Peyer's patch (tissue), 4 donors: ENCODE measurements around the gene TEC. TPM values are rescaled to one million over a fixed set of nuclear protein-coding genes. Genes with fewer than 3 reads are reported as not detected.

Experiments
- DNase-seq, 3 donors: peaks; one replicate each; pipeline ENCODE4 v3.0.0-alpha.2; 2017 to 2019
- H3K27ac ChIP-seq, 4 donors: fragments of 200-600 bp; sonication (generic); one replicate each; pipeline ENCODE4 v1.5.1; 2016 to 2019
- H3K27me3 ChIP-seq, 2 donors: fragments of 200-600 bp; sonication (generic); one replicate each; pipeline ENCODE4 v1.5.1; 2019
- H3K36me3 ChIP-seq, 3 donors: fragments of 200-600 bp; sonication (generic); one replicate each; pipeline ENCODE4 v1.5.1; 2016 to 2019
- H3K4me1 ChIP-seq, 4 donors: fragments of 200-600 bp; sonication (generic); one replicate each; pipeline ENCODE4 v1.5.1; 2016 to 2019
- H3K4me3 ChIP-seq, 4 donors: fragments of 200-600 bp; sonication (generic); 1 replicate in 3 of 4; 2 replicates in 1 of 4; pipeline ENCODE4 v1.5.1; 2016 to 2019; ENCODE audit warnings: mild to moderate bottlenecking in 1 of 4
- H3K9me3 ChIP-seq, 4 donors: fragments of 200-600 bp; sonication (generic); one replicate each; pipeline ENCODE4 v1.5.1; 2016 to 2019; ENCODE audit warnings: mild to moderate bottlenecking in 1 of 4
- CTCF ChIP-seq, 6 experiments: fragments of 450-650 bp in 4 of 6; fragments of 200-600 bp in 2 of 6; sonication (generic) in 1 of 6; IDR thresholded peaks; one replicate each; pipeline ENCODE4 v1.5.1; 2017 to 2019; ENCODE audit warnings: antibody characterized with exemption in 6 of 6, mild to moderate bottlenecking in 3 of 6, moderate library complexity in 1 of 6
- POLR2A ChIP-seq, 2 donors: fragments of 450-650 bp; IDR thresholded peaks; one replicate each; pipeline ENCODE4 v1.5.1; 2017; ENCODE audit warnings: antibody characterized with exemption in 2 of 2, mild to moderate bottlenecking in 2 of 2, moderate library complexity in 2 of 2
- total RNA-seq, 4 donors: library from RNA; depleted of rRNA; stranded (reverse); fragments of >200 nt; gene quantifications; one replicate each; pipeline ENCODE4 v1.1.0, GENCODE V29; 2016

TEC gene
- total RNA-seq, 4 donors from 2014 or later: 5.3 to 13.0 (median 10.2) TPM

GRCh38 chr4:48237996-48238645, 31.5 kb downstream of the TEC start:
- TF ChIP-seq POLR2A (IDR thresholded peaks at IDR 0.05) (no peak), CTCF (IDR thresholded peaks at IDR 0.05) (no peak)
- DNase-seq: no peak
- H3K27ac ChIP-seq: no peak overlapping the region
- no peaks in the 10 kb centered on the region for H3K9me3 ChIP-seq
- H3K27me3 ChIP-seq: no peaks in the 10 kb centered on the region
- H3K36me3 ChIP-seq: no peaks in the 10 kb centered on the region
- H3K4me3 ChIP-seq: no peak overlapping the region
- peaks cover 0 to 8% (median 0%) of the 10 kb centered on the region in 4 donors for H3K4me1 ChIP-seq

GRCh38 chr4:48235050-48235449, 34.6 kb downstream of the TEC start:
- no peak overlapping the region for H3K27ac ChIP-seq
- H3K4me3 ChIP-seq: no peak overlapping the region
- no peaks in the 10 kb centered on the region for H3K36me3 ChIP-seq
- no peaks in the 10 kb centered on the region for H3K9me3 ChIP-seq
- H3K27me3 ChIP-seq: no peaks in the 10 kb centered on the region
- TF ChIP-seq POLR2A (IDR thresholded peaks at IDR 0.05) (no peak), CTCF (IDR thresholded peaks at IDR 0.05) (no peak)
- H3K4me1 ChIP-seq: peaks cover 0 to 8% (median 0%) of the 10 kb centered on the region in 4 donors
- DNase-seq: no peak

- Histone ChIP-seq H3K27me3 (no peaks in the 10 kb centered on the region), H3K4me3 (no peak overlapping the region), H3K27ac (no peak overlapping the region), H3K36me3 (no peaks in the 10 kb centered on the region), H3K4me1 (peaks cover 0 to 8% (median 0%) of the 10 kb centered on the region in 4 donors), H3K9me3 (no peaks in the 10 kb centered on the region)
- TF ChIP-seq CTCF (IDR thresholded peaks at IDR 0.05) (no peak), POLR2A (IDR thresholded peaks at IDR 0.05) (no peak)
- no peak for DNase-seq
Measured at GRCh38 chr4:48234575-48234974, 35.1 kb downstream of the TEC start.

- no peaks in the 10 kb centered on the region for H3K4me1 ChIP-seq
- TF ChIP-seq CTCF (IDR thresholded peaks at IDR 0.05) (no peak), POLR2A (IDR thresholded peaks at IDR 0.05) (no peak)
- H3K4me3 ChIP-seq: no peak overlapping the region
- no peak for DNase-seq
- no peaks in the 10 kb centered on the region for H3K9me3 ChIP-seq
- no peak overlapping the region for H3K27ac ChIP-seq
- H3K27me3 ChIP-seq: no peaks in the 10 kb centered on the region
- H3K36me3 ChIP-seq: no peaks in the 10 kb centered on the region
Measured at GRCh38 chr4:48228949-48229348, 40.7 kb downstream of the TEC start.

GRCh38 chr4:48227662-48228061, 42.0 kb downstream of the TEC start:
- H3K36me3 ChIP-seq: no peaks in the 10 kb centered on the region
- TF ChIP-seq POLR2A (IDR thresholded peaks at IDR 0.05): no peak
- no peak overlapping the region for H3K27ac ChIP-seq
- H3K27me3 ChIP-seq: no peaks in the 10 kb centered on the region
- no peak for DNase-seq
- no peaks in the 10 kb centered on the region for H3K4me1 ChIP-seq
- no peaks in the 10 kb centered on the region for H3K9me3 ChIP-seq
- no peak overlapping the region for H3K4me3 ChIP-seq

- Histone ChIP-seq H3K36me3 (no peaks in the 10 kb centered on the region), H3K27ac (no peak overlapping the region), H3K27me3 (no peaks in the 10 kb centered on the region), H3K9me3 (no peaks in the 10 kb centered on the region), H3K4me1 (no peaks in the 10 kb centered on the region), H3K4me3 (no peak overlapping the region)
- TF ChIP-seq CTCF (IDR thresholded peaks at IDR 0.05): no peak
- DNase-seq: no peak
Measured at GRCh38 chr4:48226199-48226598, 43.4 kb downstream of the TEC start.
